ENCODE data around the gene PAFAH1B1.

The PAFAH1B1 gene

GRCh38 chr17:2700491-2701141 is 107.2 kb downstream of the PAFAH1B1 start:
- Histone ChIP-seq H3K4me3 (ENCODE audit: low read length) (no peak overlapping the region), H3K27me3 (ENCODE audit: insufficient read depth, low read length) (no peaks in the 10 kb centered on the region), H3K4me1 (ENCODE audit: insufficient read depth, low read length) (no peaks in the 10 kb centered on the region), H3K36me3 (ENCODE audit: insufficient read depth, low read length) (peaks cover 55% of the 10 kb centered on the region), H3K9me3 (ENCODE audit: low read length) (no peaks in the 10 kb centered on the region), H2AFZ (ENCODE audit: low read depth, low read length) (no peak overlapping the region)

- Histone ChIP-seq H3K4me3 (ENCODE audit: low read length) (no peak overlapping the region), H2AFZ (ENCODE audit: low read depth, low read length) (no peak overlapping the region), H3K36me3 (ENCODE audit: insufficient read depth, low read length) (peaks cover 51% of the 10 kb centered on the region), H3K27me3 (ENCODE audit: insufficient read depth, low read length) (no peaks in the 10 kb centered on the region), H3K4me1 (ENCODE audit: insufficient read depth, low read length) (no peaks in the 10 kb centered on the region), H3K9me3 (ENCODE audit: low read length) (no peaks in the 10 kb centered on the region)
Observed at GRCh38 chr17:2701161-2701995, 107.9 kb downstream of the PAFAH1B1 start.

GRCh38 chr17:2701996-2702741 is 108.7 kb downstream of the PAFAH1B1 start:
- Histone ChIP-seq H3K27me3 (ENCODE audit: insufficient read depth, low read length) (no peaks in the 10 kb centered on the region), H3K9me3 (ENCODE audit: low read length) (no peaks in the 10 kb centered on the region), H3K36me3 (ENCODE audit: insufficient read depth, low read length) (peaks cover 47% of the 10 kb centered on the region), H3K4me1 (ENCODE audit: insufficient read depth, low read length) (no peaks in the 10 kb centered on the region), H3K4me3 (ENCODE audit: low read length) (no peak overlapping the region), H2AFZ (ENCODE audit: low read depth, low read length) (no peak overlapping the region)

DNA sequence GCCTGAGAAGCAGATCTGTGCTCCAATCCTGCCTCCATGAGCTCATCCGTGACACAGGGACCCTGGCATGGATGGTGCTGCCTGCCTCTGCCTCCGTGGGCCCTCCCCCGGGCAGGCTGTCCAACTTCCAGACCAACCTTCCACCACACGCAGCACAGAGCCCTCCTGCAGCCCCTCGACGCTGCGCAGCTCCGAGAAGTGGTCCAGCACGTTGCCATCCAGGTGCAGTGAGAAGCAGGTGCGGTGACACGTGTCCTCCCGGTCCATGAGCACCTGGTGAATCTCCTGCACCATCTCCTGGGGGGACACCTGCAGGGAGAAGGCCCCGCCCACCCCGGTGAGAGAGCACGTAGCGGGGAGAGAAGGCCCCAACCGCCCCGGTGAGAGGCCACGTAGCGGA is 109.7 kb downstream of the PAFAH1B1 start:
- no peaks in the 10 kb centered on the region for H3K4me1 ChIP-seq (ENCODE audit: insufficient read depth, low read length)
- no peaks in the 10 kb centered on the region for H3K9me3 ChIP-seq (ENCODE audit: low read length)
- peaks cover 39% of the 10 kb centered on the region for H3K36me3 ChIP-seq (ENCODE audit: insufficient read depth, low read length)
- no peak overlapping the region for H3K4me3 ChIP-seq (ENCODE audit: low read length)
- no peak overlapping the region for H2AFZ ChIP-seq (ENCODE audit: low read depth, low read length)
- H3K27me3 ChIP-seq (ENCODE audit: insufficient read depth, low read length): no peaks in the 10 kb centered on the region

- Histone ChIP-seq H3K4me3 (ENCODE audit: low read length) (no peak overlapping the region), H3K27me3 (ENCODE audit: insufficient read depth, low read length) (no peaks in the 10 kb centered on the region), H2AFZ (ENCODE audit: low read depth, low read length) (no peak overlapping the region), H3K4me1 (ENCODE audit: insufficient read depth, low read length) (no peaks in the 10 kb centered on the region), H3K9me3 (ENCODE audit: low read length) (no peaks in the 10 kb centered on the region), H3K36me3 (ENCODE audit: insufficient read depth, low read length) (peaks cover 35% of the 10 kb centered on the region)
Observed at GRCh38 chr17:2703606-2704005, 110.2 kb downstream of the PAFAH1B1 start.

DNA sequence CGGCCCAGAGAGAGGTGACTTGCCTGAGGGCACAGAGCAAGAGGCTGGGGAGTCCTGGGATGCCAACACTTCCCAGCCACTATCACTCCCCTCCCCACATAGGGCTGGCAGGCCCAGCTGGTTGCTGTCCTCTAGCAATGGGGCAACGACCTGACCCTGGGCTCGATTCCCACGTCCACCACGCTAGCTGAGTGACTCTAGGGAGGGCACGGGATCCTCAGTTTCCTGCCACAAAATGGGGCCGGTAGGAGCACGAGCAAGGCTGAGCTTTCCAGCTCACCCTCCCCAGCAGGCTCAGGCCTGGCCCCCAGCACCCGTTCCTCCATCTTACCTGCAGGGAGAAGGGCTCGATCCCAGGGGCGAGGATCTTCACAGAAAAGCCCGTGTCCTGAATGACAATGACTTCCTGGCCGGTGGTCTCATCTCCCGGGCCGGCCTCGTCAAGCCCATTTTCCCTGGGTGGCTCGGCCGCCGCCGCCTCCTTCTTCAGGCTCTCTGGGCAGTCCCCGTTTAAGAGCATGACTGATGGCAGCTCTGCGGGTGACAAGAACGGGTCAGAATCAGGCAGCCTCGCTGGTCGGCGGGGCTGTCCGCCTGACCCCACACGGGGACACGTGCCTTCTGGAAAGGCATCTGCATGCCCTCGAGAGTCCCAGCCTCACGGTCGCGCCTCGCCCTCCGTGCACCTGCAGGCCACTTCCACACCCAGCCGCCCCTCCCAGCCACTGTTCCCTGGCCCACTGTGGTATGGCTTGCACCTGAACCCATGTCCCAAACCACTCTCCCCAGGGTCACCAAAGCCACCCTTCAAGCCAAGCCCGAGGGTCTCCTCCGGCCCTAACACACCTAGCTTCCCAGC is 110.8 kb downstream of the PAFAH1B1 start:
- Histone ChIP-seq H3K4me1 (ENCODE audit: insufficient read depth, low read length) (no peaks in the 10 kb centered on the region), H3K4me3 (ENCODE audit: low read length) (no peak overlapping the region), H3K27me3 (ENCODE audit: insufficient read depth, low read length) (no peaks in the 10 kb centered on the region), H3K36me3 (ENCODE audit: insufficient read depth, low read length) (peaks cover 33% of the 10 kb centered on the region), H3K9me3 (ENCODE audit: low read length) (no peaks in the 10 kb centered on the region), H2AFZ (ENCODE audit: low read depth, low read length) (no peak overlapping the region)

DNA sequence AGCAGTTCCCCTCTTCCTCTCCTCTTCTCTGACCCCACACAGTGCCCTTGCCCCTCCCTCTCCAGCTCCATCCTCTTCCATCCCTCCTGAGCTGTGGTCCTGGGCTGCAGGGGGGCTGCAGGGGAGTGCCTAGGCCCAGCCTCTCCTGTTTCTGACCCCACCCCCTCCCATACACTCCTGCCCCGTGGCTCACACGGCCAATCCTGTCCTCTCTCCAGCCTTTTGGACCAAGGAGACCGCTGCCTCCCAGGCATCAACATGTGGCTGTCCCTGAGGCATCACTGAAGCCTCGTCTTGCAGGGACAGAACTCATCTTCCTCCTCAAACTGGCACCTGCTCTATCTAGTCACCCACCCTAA is 111.4 kb downstream of the PAFAH1B1 start:
- peaks cover under 1% of the 10 kb centered on the region for H3K4me1 ChIP-seq (ENCODE audit: insufficient read depth, low read length)
- no peaks in the 10 kb centered on the region for H3K27me3 ChIP-seq (ENCODE audit: insufficient read depth, low read length)
- no peak overlapping the region for H3K4me3 ChIP-seq (ENCODE audit: low read length)
- H3K36me3 ChIP-seq (ENCODE audit: insufficient read depth, low read length): peaks cover 30% of the 10 kb centered on the region
- no peak overlapping the region for H2AFZ ChIP-seq (ENCODE audit: low read depth, low read length)
- no peaks in the 10 kb centered on the region for H3K9me3 ChIP-seq (ENCODE audit: low read length)

GRCh38 chr17:2705263-2705662 is 111.8 kb downstream of the PAFAH1B1 start:
- Histone ChIP-seq H3K27me3 (ENCODE audit: insufficient read depth, low read length) (no peaks in the 10 kb centered on the region), H3K4me1 (ENCODE audit: insufficient read depth, low read length) (peaks cover 4% of the 10 kb centered on the region), H3K9me3 (ENCODE audit: low read length) (no peaks in the 10 kb centered on the region), H2AFZ (ENCODE audit: low read depth, low read length) (no peak overlapping the region), H3K36me3 (ENCODE audit: insufficient read depth, low read length) (peaks cover 26% of the 10 kb centered on the region), H3K4me3 (ENCODE audit: low read length) (no peak overlapping the region)

DNA sequence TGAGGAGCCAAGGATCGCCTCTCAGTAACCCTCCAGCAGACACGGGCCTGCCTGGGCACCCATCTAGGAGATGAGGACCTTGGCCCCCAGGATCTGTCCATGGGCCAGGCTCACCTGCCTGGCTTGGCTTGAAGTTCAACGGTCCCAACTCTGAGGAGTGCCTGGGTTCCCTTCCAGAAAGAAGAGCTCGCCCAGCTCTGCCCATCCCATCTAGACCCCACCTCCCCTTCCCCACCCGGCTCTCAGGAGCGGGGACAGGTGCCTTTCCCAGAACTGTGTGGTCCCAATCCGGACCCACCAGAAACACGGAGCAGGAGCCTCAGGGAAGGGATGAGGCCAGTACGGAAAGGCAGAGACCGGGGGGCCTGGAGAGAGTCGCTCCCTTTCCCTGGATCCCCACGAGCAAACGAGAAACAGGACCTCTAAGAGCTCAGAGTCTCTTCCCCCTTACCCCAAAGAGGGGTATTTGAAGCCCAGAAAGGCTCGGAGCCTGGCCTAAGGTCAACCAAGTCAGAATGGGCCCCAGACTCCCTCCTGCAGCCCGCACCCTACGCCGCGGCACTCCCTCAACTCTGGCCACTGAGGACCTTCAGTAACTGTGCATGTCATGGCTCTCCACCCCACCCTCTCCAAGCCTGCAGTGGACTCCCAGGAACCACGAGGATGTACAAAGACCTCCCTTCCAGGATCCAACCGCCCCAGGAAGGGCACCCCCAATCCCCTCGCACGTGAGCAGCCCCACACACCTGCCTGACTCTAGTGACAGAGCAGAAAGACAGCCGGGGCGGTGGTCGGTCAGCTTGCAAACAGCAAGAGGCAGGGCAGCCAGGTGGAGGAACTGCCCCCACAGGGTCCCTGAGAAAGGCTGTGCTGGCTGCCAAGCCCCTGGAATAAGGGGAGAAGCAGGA is 112.7 kb downstream of the PAFAH1B1 start:
- Histone ChIP-seq H3K4me1 (ENCODE audit: insufficient read depth, low read length) (peaks cover 11% of the 10 kb centered on the region), H3K36me3 (ENCODE audit: insufficient read depth, low read length) (peaks cover 18% of the 10 kb centered on the region), H3K4me3 (ENCODE audit: low read length) (no peak overlapping the region), H2AFZ (ENCODE audit: low read depth, low read length) (no peak overlapping the region), H3K9me3 (ENCODE audit: low read length) (no peaks in the 10 kb centered on the region), H3K27me3 (ENCODE audit: insufficient read depth, low read length) (no peaks in the 10 kb centered on the region)

DNA sequence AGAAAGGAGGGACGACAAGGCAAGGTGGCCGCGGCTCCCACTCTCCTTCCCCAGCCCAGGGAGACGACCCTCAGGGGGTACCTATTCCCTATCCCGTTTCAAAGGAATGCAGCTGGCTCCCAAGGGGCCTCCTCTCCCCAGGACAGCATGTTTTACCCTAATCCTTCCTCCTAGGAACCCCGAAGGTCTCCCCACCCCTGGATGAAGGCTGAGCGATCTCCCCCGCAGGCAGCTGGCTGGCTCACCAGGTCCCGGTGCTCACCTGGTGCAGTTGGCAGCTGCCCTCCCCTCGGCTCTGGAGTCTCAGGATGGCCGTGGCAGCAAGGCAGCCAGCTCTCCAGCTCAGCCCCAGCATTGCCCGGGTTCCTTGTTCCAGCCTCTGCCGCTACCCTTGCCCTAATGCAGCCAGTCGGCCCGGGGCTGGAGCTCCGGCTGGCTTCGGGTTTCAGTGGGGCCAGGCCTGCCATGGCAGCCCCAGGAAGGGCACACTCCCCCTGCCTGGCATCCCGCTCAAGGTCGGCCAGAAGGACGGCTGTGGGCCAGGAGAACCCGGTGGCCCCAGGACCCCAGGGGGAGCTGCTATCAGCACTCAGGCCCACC is 113.6 kb downstream of the PAFAH1B1 start:
- H3K4me3 ChIP-seq (ENCODE audit: low read length): no peak overlapping the region
- peaks cover 14% of the 10 kb centered on the region for H3K4me1 ChIP-seq (ENCODE audit: insufficient read depth, low read length)
- H3K27me3 ChIP-seq (ENCODE audit: insufficient read depth, low read length): no peaks in the 10 kb centered on the region
- H2AFZ ChIP-seq (ENCODE audit: low read depth, low read length): no peak overlapping the region
- no peaks in the 10 kb centered on the region for H3K9me3 ChIP-seq (ENCODE audit: low read length)
- H3K36me3 ChIP-seq (ENCODE audit: insufficient read depth, low read length): peaks cover 15% of the 10 kb centered on the region

GRCh38 chr17:2707721-2708584 is 114.5 kb downstream of the PAFAH1B1 start:
- Histone ChIP-seq H2AFZ (ENCODE audit: low read depth, low read length) (no peak overlapping the region), H3K36me3 (ENCODE audit: insufficient read depth, low read length) (peaks cover 10% of the 10 kb centered on the region), H3K4me1 (ENCODE audit: insufficient read depth, low read length) (peaks cover 14% of the 10 kb centered on the region), H3K9me3 (ENCODE audit: low read length) (no peaks in the 10 kb centered on the region), H3K4me3 (ENCODE audit: low read length) (no peak overlapping the region), H3K27me3 (ENCODE audit: insufficient read depth, low read length) (no peaks in the 10 kb centered on the region)

Data from neuron (in vitro differentiated cells).